MG63 (cell line): ENCODE data around the gene GAB1. TPM values are rescaled to one million over a fixed set of nuclear protein-coding genes. Genes with fewer than 3 reads are reported as not detected.

Source experiments
- DNase-seq: peaks from one replicate; pipeline ENCODE4 v3.0.0-alpha.2; 2020
- H3K27me3 ChIP-seq: fragments of 250-450 bp; sonication (Bioruptor Pico); 2 replicates; pipeline ENCODE4 v1.5.1; 2020; ENCODE audit warnings: mild to moderate bottlenecking, moderate library complexity
- H3K36me3 ChIP-seq: fragments of 250-450 bp; sonication (Bioruptor Pico); 2 replicates; pipeline ENCODE4 v1.5.1; 2020; ENCODE audit warnings: mild to moderate bottlenecking, moderate library complexity
- H3K4me3 ChIP-seq: fragments of 250-450 bp; sonication (Bioruptor Pico); 2 replicates; pipeline ENCODE4 v1.5.1; 2020; ENCODE audit warnings: mild to moderate bottlenecking, moderate library complexity
- H3K9me3 ChIP-seq: fragments of 250-450 bp; sonication (Bioruptor Pico); 2 replicates; pipeline ENCODE4 v1.5.1; 2020; ENCODE audit warnings: mild to moderate bottlenecking, moderate library complexity
- total RNA-seq: library from RNA; depleted of rRNA; stranded (reverse); fragments of >200 nt; shearing (Covaris generic); gene quantifications from 2 replicates; pipeline ENCODE4 v1.2.3, GENCODE V29; 2014; ENCODE audit warnings: low replicate concordance

GAB1 gene
- total RNA-seq, 1 experiment from 2014 or later, result 3.4 TPM

DNA sequence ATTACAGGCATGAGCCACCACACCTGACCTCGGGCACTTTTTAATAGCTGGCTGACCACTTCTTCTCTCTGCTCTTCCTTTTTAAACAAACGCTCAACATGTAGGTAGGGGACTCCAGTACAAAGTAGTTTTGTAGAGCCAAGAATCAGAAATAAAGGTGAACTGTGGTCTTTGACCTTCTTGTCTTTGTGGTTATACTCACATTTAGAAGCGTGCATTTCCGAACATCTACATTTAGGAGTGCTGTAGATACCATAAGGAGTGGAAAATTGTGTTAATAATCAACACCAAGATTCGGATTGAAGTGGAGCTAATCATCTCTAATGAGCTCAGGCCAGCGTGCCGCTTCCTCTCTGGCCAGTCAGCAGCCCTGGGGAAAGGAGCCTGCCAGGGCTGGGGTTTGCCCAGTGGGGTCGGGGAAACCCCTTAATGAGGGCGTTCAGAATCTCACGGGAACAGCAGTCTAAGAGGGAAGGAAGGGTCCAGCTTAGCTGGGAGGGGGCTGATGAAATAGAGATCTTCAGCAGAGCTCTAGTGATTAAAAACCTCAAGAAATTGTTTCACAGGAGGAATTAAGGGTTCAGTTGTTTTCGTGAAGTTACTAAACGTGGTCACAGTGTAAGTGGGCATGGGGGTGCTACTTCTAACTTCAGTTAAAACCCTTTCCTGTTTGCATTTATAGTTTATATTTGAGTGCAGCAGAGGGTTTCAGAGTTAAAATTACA, 81.2 kb downstream of the GAB1 start:
- H3K36me3 ChIP-seq, result no peaks in the 10 kb centered on the region
- DNase-seq, result no peak
- H3K27me3 ChIP-seq, result no peaks in the 10 kb centered on the region
- H3K9me3 ChIP-seq, result no peaks in the 10 kb centered on the region
- no peak overlapping the region for H3K4me3 ChIP-seq

DNA sequence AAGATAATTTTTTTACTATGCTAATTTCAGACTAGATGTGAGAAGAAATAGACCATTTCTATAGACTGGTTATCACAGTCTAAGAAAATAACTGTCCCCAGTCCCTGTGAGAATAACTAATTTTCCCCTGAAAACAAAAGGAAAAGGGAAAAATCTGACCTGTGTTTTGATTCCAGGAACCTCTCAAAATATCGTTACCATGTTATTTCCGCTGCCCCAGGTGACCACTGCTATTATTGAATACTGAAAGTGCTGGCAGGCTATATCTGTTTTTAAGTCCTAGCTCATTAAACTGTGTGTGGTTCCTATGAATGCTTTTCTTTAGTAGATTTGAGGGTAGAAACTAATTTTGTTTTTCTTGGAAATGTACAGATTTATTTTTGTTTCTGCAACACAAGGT, 83.6 kb downstream of the GAB1 start:
- DNase-seq, result no peak
- no peaks in the 10 kb centered on the region for H3K36me3 ChIP-seq
- H3K27me3 ChIP-seq, result no peaks in the 10 kb centered on the region

DNA sequence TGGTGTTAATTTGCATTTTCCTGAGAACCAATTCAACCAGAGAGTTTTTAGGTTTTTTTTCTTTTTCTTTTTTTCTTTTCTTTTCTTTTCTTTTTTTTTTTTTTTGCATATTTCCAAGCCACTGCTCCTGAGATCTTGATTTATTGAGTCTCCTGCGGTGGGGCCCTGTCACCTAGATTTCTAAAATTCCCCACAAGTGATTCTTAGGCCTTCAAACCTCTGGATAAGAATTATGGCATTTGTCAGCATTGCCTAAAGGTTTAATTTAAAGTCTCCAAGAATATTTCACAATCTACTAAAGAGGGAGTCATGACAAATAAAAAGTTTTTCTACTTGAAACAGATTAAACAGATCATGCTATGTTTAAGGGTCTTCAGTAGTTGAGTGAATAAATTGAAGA, 84.9 kb downstream of the GAB1 start:
- Histone ChIP-seq H3K4me3 (no peak overlapping the region), H3K9me3 (no peaks in the 10 kb centered on the region), H3K27me3 (no peaks in the 10 kb centered on the region), H3K36me3 (no peaks in the 10 kb centered on the region)
- no peak for DNase-seq

More for the DNA sequence above, 83.6 kb downstream of the GAB1 start:
- no peaks in the 10 kb centered on the region for H3K9me3 ChIP-seq
- no peak overlapping the region for H3K4me3 ChIP-seq

DNA sequence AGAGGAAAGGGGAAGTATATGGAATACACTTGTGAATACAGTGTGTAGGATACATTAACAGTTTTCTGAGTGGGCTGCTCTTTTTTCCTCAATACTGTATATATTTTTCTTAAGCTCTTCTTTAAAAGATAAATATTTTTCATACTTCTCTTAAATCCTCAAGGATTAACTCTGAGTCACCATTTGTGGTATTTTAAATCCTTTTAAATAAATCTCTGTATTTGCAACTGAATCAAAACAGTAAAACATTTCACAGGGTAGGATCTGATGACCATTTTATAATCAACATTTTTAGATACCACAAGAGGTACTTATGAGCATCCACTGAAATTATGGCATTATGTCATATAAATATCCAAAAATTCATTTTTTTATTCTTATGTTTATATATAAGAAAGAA, 87.6 kb downstream of the GAB1 start:
- H3K4me3 ChIP-seq, result no peak overlapping the region
- H3K36me3 ChIP-seq, result no peaks in the 10 kb centered on the region
- no peaks in the 10 kb centered on the region for H3K27me3 ChIP-seq
- DNase-seq, result no peak
- no peaks in the 10 kb centered on the region for H3K9me3 ChIP-seq

DNA sequence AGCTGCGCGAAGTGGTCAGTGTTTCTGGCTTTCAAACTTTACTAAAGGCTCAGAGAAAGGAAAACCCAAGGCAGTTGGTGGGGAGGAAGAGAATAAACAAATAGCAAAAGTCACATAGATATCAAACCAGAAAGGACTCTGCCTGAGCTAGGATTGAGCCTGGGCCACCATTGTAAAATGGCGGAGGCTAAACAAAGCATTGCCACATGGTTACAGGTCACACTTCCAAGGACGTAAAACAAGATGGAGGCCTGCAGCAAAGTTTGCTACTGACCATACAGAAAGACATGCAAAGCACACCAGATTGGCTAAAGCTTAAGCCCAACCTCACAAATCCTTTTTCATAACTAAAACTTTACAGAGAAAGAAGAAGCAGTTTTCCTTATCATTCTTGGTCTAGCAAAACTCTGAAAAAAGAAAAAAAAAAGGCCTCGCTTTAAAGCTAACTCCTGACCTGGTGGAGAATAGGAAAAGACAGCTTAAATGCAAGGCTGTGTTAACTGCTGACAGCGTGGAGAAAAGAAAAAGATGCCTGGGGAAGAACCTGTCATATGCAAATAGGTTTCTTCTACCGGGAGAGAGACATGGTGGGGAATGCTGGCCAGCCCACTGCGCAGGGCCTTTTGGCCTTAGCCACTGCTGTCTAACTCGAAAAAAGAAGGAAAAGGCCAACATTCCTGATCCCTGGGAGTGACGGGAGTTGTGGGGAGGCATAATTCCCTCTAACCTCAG, 95.0 kb downstream of the GAB1 start:
- no peak for DNase-seq
- Histone ChIP-seq H3K4me3 (no peak overlapping the region), H3K27me3 (no peaks in the 10 kb centered on the region), H3K9me3 (no peaks in the 10 kb centered on the region), H3K36me3 (no peaks in the 10 kb centered on the region)

DNA sequence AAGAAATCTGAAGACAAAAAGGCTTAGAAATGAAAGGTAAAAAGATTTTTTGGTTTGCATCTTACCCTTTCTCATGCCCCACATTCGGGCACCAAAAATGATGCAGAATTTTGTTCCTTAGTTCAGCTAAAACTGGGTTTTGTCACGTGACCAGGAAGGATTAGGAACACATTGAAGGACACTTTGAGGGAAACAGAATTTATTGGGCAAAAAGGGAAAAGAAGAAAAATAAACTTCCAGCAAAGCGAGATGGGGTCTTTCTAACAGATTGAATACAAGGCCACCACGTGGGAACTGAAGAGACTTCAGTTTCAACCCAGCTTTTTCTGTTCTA, 95.5 kb downstream of the GAB1 start:
- no peaks in the 10 kb centered on the region for H3K36me3 ChIP-seq
- DNase-seq, result no peak
- H3K27me3 ChIP-seq, result no peaks in the 10 kb centered on the region
- H3K4me3 ChIP-seq, result no peak overlapping the region
- H3K9me3 ChIP-seq, result no peaks in the 10 kb centered on the region

DNA sequence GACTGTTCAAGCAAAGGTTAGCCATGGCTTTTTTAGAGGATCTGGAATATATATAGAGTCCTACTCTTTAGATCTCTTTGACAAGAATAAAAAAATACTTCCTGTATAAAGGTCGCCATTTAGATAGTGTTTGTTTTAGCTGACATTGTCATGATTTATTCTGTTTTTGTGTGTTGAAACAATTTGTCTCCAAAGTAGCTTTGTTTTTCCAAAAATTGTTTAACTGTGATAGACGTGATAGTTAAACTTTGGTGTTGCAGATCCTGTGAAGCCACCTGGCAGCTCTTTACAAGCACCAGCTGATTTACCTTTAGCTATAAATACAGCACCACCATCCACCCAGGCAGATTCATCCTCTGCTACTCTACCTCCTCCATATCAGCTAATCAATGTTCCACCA, 96.6 kb downstream of the GAB1 start:
- Histone ChIP-seq H3K36me3 (no peaks in the 10 kb centered on the region), H3K9me3 (no peaks in the 10 kb centered on the region), H3K4me3 (no peak overlapping the region), H3K27me3 (no peaks in the 10 kb centered on the region)
- DNase-seq, result no peak

DNA sequence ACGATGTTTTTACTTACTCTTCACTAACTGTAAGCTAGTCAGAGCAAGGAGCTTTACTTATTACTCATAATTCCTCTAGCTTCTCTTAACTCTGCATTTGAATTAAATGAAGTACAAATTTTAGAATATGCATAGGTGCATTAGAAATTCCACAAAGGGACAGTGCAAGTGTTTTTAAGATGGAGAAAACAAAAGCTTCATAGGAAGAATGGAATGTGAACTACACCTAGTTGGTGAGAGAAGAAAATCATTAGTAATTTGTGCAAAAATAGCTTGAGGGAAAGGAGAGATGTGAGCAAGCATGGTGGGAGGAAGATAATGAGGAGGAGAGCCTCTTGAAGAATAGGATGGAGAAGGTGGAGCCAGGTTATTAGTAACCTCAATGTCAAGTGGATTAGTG, 99.3 kb downstream of the GAB1 start:
- Histone ChIP-seq H3K4me3 (no peak overlapping the region), H3K27me3 (no peaks in the 10 kb centered on the region), H3K9me3 (no peaks in the 10 kb centered on the region), H3K36me3 (no peaks in the 10 kb centered on the region)
- DNase-seq, result no peak

DNA sequence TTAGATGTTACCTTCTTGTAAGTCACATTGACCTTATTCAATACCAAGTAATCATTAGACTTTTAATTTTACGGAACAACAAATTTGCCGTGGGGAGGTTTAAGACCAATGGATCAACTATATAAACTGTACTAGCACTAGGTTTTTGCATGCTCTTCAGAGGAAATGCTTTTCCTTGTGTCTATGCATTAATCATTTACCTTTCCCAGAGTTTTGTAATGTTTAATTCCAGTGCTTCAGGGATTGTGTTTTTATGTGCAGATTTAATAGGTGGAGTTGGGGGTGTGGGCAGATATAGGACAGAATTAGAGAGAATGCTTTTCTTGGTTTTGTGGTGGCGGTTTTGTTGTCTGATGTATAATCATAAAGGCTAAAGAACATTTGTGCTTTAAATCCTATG, 100.8 kb downstream of the GAB1 start:
- Histone ChIP-seq H3K36me3 (no peaks in the 10 kb centered on the region), H3K4me3 (no peak overlapping the region), H3K9me3 (no peaks in the 10 kb centered on the region), H3K27me3 (no peaks in the 10 kb centered on the region)
- no peak for DNase-seq

DNA sequence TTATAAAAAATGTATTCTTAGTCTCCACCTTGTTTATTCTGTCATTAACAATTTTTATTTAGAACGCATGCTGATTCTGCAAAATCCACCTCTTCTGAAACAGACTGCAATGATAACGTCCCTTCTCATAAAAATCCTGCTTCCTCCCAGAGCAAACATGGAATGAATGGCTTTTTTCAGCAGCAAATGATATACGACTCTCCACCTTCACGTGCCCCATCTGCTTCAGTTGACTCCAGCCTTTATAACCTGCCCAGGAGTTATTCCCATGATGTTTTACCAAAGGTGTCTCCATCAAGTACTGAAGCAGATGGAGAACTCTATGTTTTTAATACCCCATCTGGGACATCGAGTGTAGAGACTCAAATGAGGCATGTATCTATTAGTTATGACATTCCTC, 101.3 kb downstream of the GAB1 start:
- no peaks in the 10 kb centered on the region for H3K36me3 ChIP-seq
- no peak for DNase-seq
- H3K4me3 ChIP-seq, result no peak overlapping the region
- no peaks in the 10 kb centered on the region for H3K27me3 ChIP-seq
- no peaks in the 10 kb centered on the region for H3K9me3 ChIP-seq

DNA sequence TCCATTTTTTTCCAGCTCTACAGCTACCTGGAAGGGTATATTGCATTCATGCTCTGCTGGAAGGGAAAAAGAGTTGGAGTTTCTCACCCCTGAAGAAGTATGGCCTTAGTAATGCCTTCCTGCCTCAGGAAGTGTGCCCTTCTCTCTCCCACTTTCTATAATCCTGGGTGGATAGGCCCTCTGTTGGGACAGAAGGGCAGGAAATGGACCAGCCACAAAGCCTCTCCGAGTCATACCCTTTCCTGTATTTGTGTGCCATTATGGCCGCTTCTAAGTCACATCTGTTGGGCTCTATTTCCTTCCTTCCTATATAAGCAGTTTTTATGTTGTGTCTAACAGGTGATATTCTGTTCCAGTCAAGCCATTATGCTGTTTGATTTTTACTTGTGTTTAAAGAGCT, 102.0 kb downstream of the GAB1 start:
- Histone ChIP-seq H3K4me3 (no peak overlapping the region), H3K27me3 (no peaks in the 10 kb centered on the region), H3K9me3 (no peaks in the 10 kb centered on the region), H3K36me3 (no peaks in the 10 kb centered on the region)
- no peak for DNase-seq

DNA sequence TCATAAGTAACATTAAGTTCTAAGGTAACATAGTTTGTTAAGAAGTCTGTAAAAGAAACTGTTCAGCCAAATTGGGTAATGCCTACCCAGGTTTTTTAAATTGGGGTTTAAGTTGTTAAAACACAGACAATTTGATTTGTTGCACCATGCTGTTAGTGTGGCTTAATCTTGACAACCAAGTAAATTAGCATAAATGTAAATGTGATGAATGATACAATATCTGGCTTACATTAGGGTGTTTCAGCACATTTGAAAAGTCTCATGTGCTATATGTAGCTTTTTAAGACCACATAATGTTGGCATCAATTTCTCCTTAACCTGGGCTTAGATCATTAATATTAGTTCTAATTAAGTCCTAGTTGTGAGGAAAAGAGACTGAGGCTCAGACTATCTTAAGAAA, 104.4 kb downstream of the GAB1 start:
- Histone ChIP-seq H3K9me3 (no peaks in the 10 kb centered on the region), H3K36me3 (no peaks in the 10 kb centered on the region), H3K4me3 (no peak overlapping the region), H3K27me3 (no peaks in the 10 kb centered on the region)
- DNase-seq, result no peak

DNA sequence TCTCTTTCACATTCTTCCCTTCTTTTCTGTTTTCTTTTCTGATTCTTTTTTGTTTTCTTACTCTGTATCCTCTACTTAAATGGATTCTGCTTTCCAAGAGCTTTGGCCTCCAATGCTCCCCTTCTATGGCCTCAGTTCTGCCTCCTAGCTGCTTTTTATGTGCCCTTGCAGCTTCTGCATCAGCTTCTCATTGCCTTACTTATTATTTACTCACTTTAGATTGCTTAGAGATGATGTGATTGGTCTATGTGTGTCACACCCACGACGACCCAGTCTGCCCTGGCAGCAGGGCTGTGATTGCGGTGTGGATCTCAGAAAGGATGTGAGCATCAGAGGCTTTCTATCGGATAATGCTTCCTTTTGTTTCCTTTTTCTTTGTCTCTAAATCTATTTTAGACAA, 105.0 kb downstream of the GAB1 start:
- no peaks in the 10 kb centered on the region for H3K36me3 ChIP-seq
- no peaks in the 10 kb centered on the region for H3K27me3 ChIP-seq
- DNase-seq, result no peak
- H3K9me3 ChIP-seq, result no peaks in the 10 kb centered on the region
- H3K4me3 ChIP-seq, result no peak overlapping the region

DNA sequence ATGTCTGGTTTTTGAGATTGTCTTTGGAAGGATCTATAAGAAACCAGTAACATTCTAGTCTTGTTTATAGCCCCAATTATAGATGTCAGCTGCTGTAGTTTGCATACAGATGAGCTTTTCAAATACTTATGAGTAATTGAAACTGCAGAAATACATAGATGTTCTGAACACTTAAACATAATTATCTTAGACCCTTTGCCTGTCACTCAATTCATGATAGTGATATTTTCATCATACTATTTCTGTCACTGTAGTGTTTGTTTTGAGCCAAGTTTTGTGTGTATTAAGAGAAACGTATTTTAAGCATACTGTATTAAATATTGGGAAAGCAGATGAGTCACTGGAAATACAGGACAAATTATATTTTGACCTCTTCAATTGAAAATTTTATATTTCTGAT, 107.1 kb downstream of the GAB1 start:
- no peaks in the 10 kb centered on the region for H3K27me3 ChIP-seq
- no peaks in the 10 kb centered on the region for H3K36me3 ChIP-seq
- H3K9me3 ChIP-seq, result no peaks in the 10 kb centered on the region
- H3K4me3 ChIP-seq, result no peak overlapping the region
- no peak for DNase-seq

DNA sequence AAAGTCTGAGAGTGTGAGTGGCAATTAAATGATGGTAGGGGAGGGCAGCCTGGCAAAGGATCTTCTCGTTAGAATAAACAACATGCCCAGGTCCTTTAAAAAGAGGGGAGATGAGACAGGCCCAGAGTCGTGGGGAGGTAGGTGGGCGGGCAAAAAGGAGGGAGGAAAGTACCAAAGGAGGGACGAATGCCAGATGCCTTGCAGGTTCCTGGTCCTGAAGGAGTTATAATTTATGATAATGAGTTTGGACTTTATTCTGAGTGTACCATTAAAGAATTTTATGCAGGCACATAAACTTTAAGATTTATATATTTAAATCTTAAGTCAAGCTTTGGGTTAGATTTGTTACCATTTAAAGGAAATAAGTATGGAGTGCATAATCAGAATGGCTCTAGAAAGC, 114.5 kb downstream of the GAB1 start:
- no peaks in the 10 kb centered on the region for H3K9me3 ChIP-seq
- no peaks in the 10 kb centered on the region for H3K36me3 ChIP-seq
- DNase-seq, result no peak

DNA sequence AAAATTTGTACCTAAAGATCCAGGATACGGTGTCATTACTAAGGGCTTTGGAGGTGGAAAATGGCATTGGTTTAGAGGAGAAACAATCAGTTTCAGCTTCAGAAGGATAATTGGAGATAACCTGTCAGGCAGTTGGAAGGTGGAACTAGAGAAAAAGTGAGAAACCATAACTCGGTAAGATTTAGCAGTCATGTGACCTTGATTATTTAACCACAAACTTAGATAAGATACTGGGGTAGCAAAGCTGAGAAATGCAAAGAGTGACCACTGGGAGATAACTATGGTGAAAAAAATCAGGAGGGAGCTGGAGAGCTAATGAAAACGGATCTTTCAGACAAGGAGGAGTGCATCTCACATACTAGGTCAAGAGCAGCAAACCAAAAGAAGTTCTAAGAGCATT, 118.5 kb downstream of the GAB1 start:
- Histone ChIP-seq H3K4me3 (no peak overlapping the region), H3K36me3 (no peaks in the 10 kb centered on the region), H3K9me3 (no peaks in the 10 kb centered on the region), H3K27me3 (no peaks in the 10 kb centered on the region)
- DNase-seq, result no peak

More for the DNA sequence above, 114.5 kb downstream of the GAB1 start:
- no peaks in the 10 kb centered on the region for H3K27me3 ChIP-seq
- H3K4me3 ChIP-seq, result no peak overlapping the region

DNA sequence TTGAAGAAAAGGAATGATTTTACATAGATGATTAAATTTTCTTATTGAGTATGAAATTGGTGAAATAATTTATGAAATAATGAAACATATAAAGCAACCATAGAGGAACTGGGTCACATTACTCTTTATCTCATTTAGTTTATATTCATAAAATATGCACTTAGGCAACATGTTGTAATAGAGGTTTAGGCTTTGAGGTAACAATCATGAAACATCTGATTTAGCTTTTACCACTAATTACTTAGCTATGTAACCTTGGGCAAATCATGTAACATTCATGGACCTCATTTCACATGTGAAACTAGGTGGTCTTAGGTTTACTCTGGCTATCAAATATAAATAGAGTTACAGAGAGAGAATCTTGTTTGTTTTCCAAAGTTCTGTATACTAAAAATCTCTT, 122.3 kb downstream of the GAB1 start:
- DNase-seq, result no peak
- Histone ChIP-seq H3K9me3 (no peaks in the 10 kb centered on the region), H3K36me3 (no peaks in the 10 kb centered on the region), H3K27me3 (no peaks in the 10 kb centered on the region), H3K4me3 (no peak overlapping the region)

DNA sequence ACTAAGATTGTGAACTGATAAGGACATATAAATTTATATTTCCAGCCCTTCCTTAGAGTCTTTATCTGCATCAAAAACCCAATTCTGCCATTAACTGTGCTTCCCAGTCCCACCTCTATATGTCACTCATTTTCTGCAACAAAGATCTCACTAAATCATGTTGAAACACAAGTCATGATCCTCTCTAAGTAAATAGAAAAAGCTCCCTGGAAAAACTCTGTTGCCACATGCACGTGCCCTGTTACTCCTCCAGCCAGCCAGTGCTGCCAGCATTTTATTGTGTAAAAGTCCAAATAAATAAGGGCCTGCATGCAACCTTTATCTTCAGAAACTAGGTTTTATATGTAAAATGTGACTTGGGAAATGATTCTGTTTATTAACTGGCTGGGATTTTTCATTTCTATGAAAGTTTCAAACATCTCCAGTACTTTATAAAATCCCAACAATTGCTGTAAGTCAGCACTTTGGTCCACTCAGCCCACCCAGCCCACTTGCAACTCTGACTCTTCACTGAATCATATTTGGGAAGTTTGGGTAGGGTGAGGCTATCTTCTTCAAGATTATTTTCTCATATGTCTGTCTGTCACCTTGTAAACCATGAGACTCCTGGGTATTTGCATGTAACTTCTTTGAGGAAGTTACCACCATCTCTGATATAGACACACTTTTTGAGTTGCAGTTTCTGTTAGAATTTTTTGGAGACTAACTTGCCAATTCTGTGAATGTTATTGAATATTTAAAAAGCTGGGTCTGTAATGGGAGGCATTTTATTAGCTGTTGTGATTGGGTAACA, 136.9 kb downstream of the GAB1 start:
- Histone ChIP-seq H3K4me3 (no peak overlapping the region), H3K36me3 (no peaks in the 10 kb centered on the region), H3K9me3 (no peaks in the 10 kb centered on the region), H3K27me3 (no peaks in the 10 kb centered on the region)
- DNase-seq, result no peak
